NCI-H2171 treated with DMSO at 0.1 percent for 48 hours (cell line): ENCODE measurements around the gene SPOCD1.
A peak's percentile ranks its signal among the peaks of the same experiment; 100 is the strongest.

ENCODE experiments used
- DNase-seq: peaks from one replicate; lab custom pipeline; 2025; lab: John Stamatoyannopoulos, UW

The SPOCD1 gene

DNA sequence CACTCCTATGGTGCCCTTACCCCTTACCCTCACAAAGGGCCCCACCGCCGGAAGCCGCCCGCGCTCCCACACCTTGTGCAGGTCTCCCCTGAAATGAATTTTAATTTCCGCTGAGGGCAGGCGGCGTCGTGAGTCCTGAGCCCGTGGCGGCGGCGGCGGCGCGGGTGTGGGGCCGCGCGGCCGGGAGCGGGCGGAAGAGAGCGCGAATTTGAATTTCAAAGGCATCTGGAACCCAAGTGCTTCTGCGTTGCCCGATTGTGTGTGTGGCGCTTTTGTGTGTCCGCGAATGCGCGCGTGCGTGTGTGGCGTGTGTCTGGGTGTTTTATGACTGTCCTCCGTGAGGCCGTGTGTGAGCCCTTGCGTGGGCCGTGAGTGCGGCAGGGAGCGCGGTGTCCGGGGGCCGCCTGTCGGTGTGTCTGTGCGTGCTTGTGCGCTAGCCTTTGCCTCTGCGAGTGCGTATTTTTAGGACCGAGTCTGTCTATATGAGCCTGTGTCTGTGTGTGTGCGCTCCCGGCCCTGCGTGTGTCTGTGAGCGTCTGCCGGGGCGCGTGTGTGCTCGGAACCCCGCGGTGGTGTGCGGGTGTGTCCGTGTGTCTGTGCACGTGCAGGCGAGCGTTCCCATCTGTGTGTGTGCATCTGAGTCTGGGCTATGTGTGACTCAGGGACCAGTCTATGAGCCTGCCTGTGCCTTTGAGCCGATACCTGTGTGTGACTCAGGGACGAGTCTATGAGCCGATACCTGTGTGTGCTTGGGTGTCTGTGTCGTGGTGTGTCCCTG is 43.7 kb downstream of the SPOCD1 start:
- no peak for DNase-seq

DNA sequence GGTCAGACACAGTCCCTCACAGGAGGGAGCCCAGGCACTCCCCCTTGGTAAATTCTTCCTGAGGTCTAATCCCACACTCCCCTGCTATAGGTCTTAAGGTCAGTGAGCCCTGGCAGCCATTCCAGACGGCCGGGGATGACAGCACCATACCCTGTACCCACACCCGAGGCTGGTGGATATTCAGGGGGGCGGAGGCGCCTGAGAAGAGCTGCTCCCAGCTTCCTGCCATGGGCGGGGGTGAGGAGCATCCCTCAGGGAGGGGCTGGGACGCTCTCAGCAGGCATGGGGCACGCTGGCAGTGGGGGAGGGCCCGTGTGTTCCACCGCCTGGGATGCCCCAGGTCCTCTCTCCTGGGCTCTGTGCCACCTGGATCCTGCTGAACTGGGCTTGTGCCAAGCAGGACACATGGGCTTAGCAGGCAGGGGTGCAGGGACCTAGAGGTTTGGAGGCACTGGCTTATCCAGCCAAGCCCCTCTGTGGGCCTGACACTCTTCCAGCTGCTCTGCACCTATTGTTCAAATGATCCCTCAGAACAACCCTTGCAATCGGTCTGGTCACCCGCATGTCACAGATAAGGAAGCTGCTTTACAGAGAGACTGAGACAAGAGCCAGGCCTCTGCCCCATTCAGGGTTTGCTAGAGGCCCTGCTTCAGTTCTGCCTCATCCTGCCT is 46.0 kb downstream of the SPOCD1 start:
- peak; percentile 75 for DNase-seq

GRCh38 chr1:31768939-31769704 is 46.7 kb downstream of the SPOCD1 start:
- DNase-seq = no peak

- DNase-seq = no peak
These were observed 47.4 kb downstream of the SPOCD1 start for GRCh38 chr1:31768407-31768907.

DNA sequence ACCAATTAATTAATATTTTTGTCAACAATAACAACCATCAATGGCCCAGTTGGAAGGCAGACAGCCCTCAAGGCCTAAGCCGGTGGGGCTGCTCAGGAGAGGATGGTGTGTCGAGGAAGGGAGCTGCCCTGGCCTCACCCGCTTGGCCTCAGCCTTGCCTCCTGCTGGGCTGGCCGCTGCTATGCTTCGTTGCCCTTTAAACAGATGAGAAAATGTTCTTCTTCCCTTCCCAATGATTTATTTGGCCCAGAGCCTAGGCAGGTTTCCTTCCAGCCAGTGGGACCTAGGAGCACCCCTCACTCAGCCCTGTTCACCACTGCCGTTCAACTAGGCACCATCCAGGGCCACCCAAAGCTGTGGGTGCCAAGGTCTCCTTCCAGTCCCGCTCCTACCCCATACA is 48.6 kb downstream of the SPOCD1 start:
- no peak for DNase-seq

DNA sequence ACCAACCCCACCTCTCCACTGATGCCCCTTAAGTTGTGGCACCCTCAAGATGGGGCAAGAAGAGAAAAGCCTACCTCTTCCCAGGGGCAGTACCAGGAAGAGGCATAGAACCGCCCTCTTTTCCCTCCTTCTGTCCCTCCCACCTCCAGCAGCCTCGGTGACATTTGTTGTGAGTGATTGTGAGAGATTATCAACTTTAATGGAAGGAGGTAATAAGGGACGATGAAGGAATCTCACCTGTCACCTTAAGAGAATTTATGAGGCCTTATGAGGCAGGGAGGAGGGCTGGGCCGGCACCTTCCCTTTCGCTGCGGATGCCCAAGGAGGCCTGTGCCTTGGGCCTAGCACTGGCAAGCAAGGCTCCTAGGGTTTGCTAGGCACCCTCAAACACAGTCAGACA is 50.3 kb downstream of the SPOCD1 start:
- DNase-seq = no peak

GRCh38 chr1:31765041-31765467 is 50.8 kb downstream of the SPOCD1 start:
- peak; percentile 72 for DNase-seq

- DNase-seq = peak; percentile 66
These were observed 51.3 kb downstream of the SPOCD1 start, which contains the start of gene ADGRB2 for GRCh38 chr1:31764312-31765040. Gene ADGRB2, minus strand, starts transcription at chr1:31764340. Its CDS starts 7,119 bp downstream, at chr1:31757221.

GRCh38 chr1:31763671-31764311 is 52.0 kb downstream of the SPOCD1 start:
- no peak for DNase-seq

GRCh38 chr1:31762726-31763670 is 52.8 kb downstream of the SPOCD1 start:
- peak; percentile 81 for DNase-seq

- DNase-seq = no peak
These were observed 53.5 kb downstream of the SPOCD1 start for GRCh38 chr1:31762323-31762722.

DNA sequence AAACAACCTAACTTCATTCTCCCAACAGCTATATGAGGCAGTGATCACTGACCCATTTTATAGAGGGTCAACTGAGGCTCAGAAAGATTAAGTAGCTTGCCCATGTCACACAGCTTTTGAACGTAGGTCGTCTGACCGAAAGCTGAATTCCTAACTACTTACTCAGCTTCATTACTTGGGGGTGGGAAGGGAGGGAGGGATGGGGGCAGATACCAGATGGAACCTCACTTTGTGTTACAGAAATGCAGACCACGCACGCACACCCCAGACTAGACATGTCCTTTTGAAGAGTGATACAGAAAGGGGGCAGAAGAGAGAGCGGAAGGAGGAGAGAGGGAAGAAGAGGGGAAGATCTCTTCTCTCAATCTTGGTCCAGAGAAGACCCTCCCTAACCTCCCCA is 53.9 kb downstream of the SPOCD1 start:
- peak; percentile 20 for DNase-seq

- DNase-seq = peak; percentile 51
These were observed 55.1 kb downstream of the SPOCD1 start for GRCh38 chr1:31760471-31761470.

DNA sequence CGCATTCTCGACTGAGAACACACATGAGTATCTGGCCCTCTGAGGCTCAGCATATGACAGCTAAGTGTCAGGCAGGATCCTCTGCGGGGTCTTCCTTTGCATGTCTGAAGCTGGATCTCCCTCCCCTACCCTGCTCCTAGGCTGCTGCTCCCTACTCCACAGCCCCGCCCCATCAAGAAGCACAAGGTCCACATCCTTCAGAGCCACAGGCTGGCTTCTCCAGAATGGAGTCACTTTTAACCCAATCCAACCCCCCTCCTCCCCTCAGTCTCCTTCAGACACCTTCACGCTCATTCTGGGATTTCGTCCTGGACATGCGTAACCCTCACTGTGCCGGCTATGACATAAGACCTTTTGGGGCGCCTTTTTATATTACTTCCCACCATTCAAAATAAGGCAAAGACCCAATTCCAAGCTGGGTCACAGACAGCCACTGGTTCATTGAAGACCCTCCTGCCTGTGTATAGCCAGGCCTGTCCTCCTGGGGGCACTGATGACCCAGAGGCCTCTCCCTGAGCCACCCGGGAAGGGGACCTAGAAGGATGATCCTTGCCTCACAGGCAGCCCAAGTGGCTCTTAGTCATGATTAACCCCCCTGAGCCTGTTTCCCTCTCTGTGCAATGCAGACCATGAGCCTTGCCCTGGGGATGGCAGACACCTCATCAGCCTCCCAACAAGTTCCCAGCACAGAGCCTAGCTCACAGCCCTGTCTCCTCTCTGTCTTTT is 56.4 kb downstream of the SPOCD1 start:
- DNase-seq = no peak

GRCh38 chr1:31758823-31759222 is 57.0 kb downstream of the SPOCD1 start:
- DNase-seq = no peak

DNA sequence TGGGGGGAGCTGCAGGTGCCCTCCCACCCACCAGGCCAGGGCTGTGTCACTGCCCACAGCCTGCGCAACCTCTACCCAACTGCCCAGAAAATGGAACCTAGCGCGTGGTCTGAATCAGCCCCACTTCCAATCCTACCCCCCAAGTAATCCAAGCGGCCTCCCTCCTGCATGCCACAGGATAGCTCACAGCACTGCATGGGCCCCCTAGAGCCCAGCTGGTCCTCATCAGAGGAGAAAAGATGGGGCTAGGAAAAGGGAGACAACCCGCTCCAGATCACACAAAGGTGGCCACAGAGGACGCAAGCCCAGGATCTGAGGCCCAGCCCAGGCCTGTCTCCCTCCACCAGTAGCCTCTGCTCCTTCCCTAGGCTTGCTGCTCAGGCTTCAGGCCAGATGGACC is 57.8 kb downstream of the SPOCD1 start:
- no peak for DNase-seq

DNA sequence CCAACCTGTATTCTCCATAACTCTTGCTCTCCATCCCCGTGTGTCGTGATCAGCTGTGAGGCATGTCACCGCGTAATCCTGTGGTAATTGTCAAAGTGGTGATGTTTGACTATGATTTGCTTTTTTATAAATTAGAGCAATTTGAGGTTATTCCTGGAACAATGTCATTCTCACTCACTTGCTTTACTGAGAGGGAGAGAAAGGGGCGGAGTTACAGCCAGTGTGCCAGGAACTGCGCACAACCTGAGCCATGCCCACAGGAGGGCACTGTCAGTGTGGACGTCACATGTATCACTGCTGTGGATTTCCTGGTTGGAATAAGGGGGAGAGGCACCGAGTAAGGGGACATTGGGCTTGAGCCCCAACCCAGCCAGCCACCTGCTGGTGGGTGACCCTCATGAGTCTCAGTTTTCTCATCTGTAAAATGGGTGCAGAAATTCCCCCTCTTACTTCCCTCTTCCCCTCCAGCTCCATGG is 58.6 kb downstream of the SPOCD1 start:
- DNase-seq = no peak

DNA sequence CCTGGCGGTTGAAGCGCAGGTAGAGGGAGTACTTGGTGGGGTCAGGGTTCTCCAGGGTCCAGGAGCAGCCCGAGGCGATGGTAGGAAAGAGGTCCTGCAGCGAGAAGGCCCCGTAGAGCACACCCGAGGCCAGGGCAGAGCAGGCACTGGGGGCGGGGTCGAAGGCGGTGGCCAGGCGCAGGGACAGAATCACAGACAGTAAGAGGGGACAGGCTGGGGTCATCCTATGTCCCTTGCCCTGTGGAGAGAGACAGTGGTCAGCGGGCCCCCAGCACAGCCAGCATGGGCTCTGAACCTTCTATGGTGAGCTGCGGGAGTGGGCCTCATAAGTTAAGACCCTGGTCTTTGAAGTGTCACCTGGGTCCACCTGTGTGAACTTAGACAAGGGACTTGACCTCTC is 59.2 kb downstream of the SPOCD1 start:
- no peak for DNase-seq
